Right lobe of liver (tissue), 6 donors: Measurements from ENCODE around the gene PGLYRP3. TPM values are rescaled to one million over a fixed set of nuclear protein-coding genes. Genes with fewer than 3 reads are reported as not detected.

Experiments
- ATAC-seq, 4 donors: fragments of 200-7000 bp; cut with Tn5 transposase; one replicate each; pipeline ENCODE4 v1.9.1; 2020; ENCODE audit warnings: mild to moderate bottlenecking in 4 of 4, moderate library complexity in 4 of 4
- DNase-seq, 3 donors: peaks; one replicate each; pipeline ENCODE4 v3.0.0-alpha.2; 2020
- H3K27ac ChIP-seq, 3 donors: fragments of 200-600 bp; one replicate each; pipeline ENCODE4 v1.8.0; 2022
- H3K27me3 ChIP-seq, 2 donors: fragments of 200-600 bp; one replicate each; pipeline ENCODE4 v1.8.0; 2022
- H3K36me3 ChIP-seq, 4 donors: fragments of 200-600 bp; sonication (generic) in 1 of 4; one replicate each; pipeline versions ENCODE4 v1.5.1 to v1.8.0; 2017 to 2022; ENCODE audit warnings: control low read depth in 1 of 4
- H3K4me1 ChIP-seq, 4 donors: fragments of 200-600 bp; sonication (generic) in 1 of 4; one replicate each; pipeline versions ENCODE4 v1.5.1 to v1.8.0; 2017 to 2022; ENCODE audit warnings: control low read depth in 1 of 4
- H3K4me3 ChIP-seq, 3 donors: fragments of 200-600 bp; one replicate each; pipeline ENCODE4 v1.8.0; 2022
- H3K9me3 ChIP-seq, 4 donors: fragments of 200-600 bp; sonication (generic) in 1 of 4; one replicate each; pipeline versions ENCODE4 v1.5.1 to v1.8.0; 2017 to 2022; ENCODE audit warnings: control low read depth in 1 of 4
- POLR2A ChIP-seq: fragments of 450-650 bp; IDR thresholded peaks from one replicate; pipeline ENCODE4 v1.6.1; 2017; ENCODE audit warnings: antibody characterized with exemption, mild to moderate bottlenecking
- WGBS: methylation state at CpG from one replicate; pipeline ENCODE4 v1.1.6; 2018; ENCODE audit warnings: low coverage, low lambda C conversion rate; ENCODE audit not compliant: insufficient coverage; ENCODE audit errors: missing lambda C conversion rate; 5-methylcytosine and 5-hydroxymethylcytosine counted together
- intact Hi-C, 2 donors: fragments of 100-400 bp; cut with DNase I; formaldehyde crosslinking; loops; one replicate each; pipeline versions ENCODE4 v1.11.2 to v1.14.1; 2022
- total RNA-seq, 6 experiments: library from RNA; depleted of rRNA in 2 of 6; stranded (reverse); fragments of >200 nt in 2 of 6; fragmentation: NEBNext Ultra II Directional in 3 of 6; extraction: Animal tissue kit (Norgen Biotek cat#: 25700) in 3 of 6; gene quantifications; one replicate each; pipeline versions ENCODE4 v1.1.0 to v1.2.4, GENCODE V29; 2016 to 2023
- TF ChIP-seq, protein P1 (sequence below), 4 donors: fragments of 200-600 bp in 3 of 4; fragments of 450-650 bp in 1 of 4; IDR thresholded peaks; one replicate each; pipeline versions ENCODE4 v1.5.1 to v1.8.0; 2016 to 2022; ENCODE audit warnings: antibody characterized with exemption in 4 of 4, mild to moderate bottlenecking in 2 of 4
- donor health status: DM: no; HTN: yes; CAD: no.
- donor health status: DM: no; HTN: no; CAD: no.
- donor health status: DM: no; HTN: no; CAD: no.
- donor health status: DM: no; HTN: yes; CAD: no.
- donor health status: DM: no; HTN: yes; CAD: no.

Gene PGLYRP3
- total RNA-seq, 6 experiments from 2014 or later, result not detected

DNA sequence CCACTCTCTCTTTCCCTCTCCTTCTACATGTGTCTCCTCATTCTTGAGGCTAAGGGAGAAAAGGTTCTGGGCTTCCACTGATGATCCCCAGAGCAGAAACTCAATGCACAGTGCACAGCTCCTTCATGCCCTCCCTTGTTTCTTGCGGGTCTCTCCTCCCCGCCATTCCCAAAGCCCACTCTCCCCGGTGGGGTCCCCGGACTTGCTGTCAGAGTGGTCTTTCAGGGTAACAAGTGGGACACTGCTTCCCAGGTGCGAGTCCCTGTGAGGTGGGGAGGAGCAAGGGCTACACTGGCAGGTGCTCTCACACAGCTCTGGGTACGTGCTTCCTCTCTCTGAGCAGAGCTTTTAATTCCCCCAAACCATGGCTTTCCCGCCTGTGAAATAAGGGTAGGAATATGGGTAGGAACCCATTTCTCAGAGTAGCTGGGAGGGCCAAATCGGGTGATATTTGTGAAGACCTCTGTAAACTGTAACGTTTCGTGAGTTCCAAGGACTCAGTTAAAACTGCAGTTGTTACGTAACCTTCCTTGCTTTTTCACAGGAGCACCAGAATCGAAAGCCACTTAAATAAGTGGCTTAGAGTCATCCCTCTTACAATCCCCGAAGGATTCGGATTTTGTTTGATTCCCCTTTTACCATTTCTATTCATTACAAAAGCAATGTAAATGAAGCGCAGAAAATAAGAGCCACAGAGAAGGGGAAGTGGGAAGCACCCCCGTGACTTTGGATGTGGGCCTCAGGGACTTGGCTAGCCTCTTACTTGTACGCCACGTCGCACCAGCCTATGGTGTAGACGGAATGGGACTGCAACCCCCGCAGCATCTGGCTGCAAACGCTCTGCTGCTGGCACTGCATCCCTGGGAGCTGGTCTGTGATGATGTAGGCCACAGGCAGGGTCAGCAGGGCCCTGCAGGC is 6.2 kb downstream of the PGLYRP3 start:
- DNase-seq, result no peak
- H3K36me3 ChIP-seq, result no peaks in the 10 kb centered on the region
- TF ChIP-seq POLR2A, result no peak
- TF ChIP-seq, protein P1, sequence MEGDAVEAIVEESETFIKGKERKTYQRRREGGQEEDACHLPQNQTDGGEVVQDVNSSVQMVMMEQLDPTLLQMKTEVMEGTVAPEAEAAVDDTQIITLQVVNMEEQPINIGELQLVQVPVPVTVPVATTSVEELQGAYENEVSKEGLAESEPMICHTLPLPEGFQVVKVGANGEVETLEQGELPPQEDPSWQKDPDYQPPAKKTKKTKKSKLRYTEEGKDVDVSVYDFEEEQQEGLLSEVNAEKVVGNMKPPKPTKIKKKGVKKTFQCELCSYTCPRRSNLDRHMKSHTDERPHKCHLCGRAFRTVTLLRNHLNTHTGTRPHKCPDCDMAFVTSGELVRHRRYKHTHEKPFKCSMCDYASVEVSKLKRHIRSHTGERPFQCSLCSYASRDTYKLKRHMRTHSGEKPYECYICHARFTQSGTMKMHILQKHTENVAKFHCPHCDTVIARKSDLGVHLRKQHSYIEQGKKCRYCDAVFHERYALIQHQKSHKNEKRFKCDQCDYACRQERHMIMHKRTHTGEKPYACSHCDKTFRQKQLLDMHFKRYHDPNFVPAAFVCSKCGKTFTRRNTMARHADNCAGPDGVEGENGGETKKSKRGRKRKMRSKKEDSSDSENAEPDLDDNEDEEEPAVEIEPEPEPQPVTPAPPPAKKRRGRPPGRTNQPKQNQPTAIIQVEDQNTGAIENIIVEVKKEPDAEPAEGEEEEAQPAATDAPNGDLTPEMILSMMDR (IDR thresholded peaks at IDR 0.05), result no peak
- no peak overlapping the region for H3K4me3 ChIP-seq
- H3K27ac ChIP-seq, result no peak overlapping the region
- H3K9me3 ChIP-seq, result no peaks in the 10 kb centered on the region
- intact Hi-C loops, result no loop called here
- ATAC-seq, result no peak
- H3K4me1 ChIP-seq, result no peaks in the 10 kb centered on the region
- H3K27me3 ChIP-seq, result no peaks in the 10 kb centered on the region
- WGBS, result 57% methylated on average over 18 of the region's 22 CpGs

- intact Hi-C loops, result no loop called here
- H3K36me3 ChIP-seq, result no peaks in the 10 kb centered on the region
- DNase-seq (no peak), ATAC-seq (no peak)
- no peaks in the 10 kb centered on the region for H3K4me1 ChIP-seq
- H3K27me3 ChIP-seq, result no peaks in the 10 kb centered on the region
- WGBS, result 72% methylated on average over 6 of the region's 6 CpGs
- H3K9me3 ChIP-seq, result no peaks in the 10 kb centered on the region
- TF ChIP-seq, protein P1 (IDR thresholded peaks at IDR 0.05), result no peak
- no peak for TF ChIP-seq POLR2A
- H3K27ac ChIP-seq, result no peak overlapping the region
- no peak overlapping the region for H3K4me3 ChIP-seq
Measured at GRCh38 chr1:153305682-153306081, 7.1 kb downstream of the PGLYRP3 start.

GRCh38 chr1:153302308-153302707 is 10.4 kb downstream of the PGLYRP3 start:
- WGBS, result 31% methylated on average over 2 of the region's 5 CpGs
- Histone ChIP-seq H3K36me3 (no peaks in the 10 kb centered on the region), H3K27ac (no peak overlapping the region), H3K4me3 (no peak overlapping the region), H3K4me1 (no peaks in the 10 kb centered on the region), H3K27me3 (no peaks in the 10 kb centered on the region), H3K9me3 (no peaks in the 10 kb centered on the region)
- no peak for DNase-seq
- intact Hi-C loops, result no loop called here
- ATAC-seq, result no peak
- no peak for TF ChIP-seq POLR2A
- TF ChIP-seq, protein P1 (IDR thresholded peaks at IDR 0.05), result no peak

- no peak for DNase-seq
- H3K4me1 ChIP-seq, result no peaks in the 10 kb centered on the region
- TF ChIP-seq, protein P1 (IDR thresholded peaks at IDR 0.05), result no peak
- TF ChIP-seq POLR2A, result no peak
- H3K36me3 ChIP-seq, result no peaks in the 10 kb centered on the region
- H3K4me3 ChIP-seq, result no peak overlapping the region
- no peaks in the 10 kb centered on the region for H3K9me3 ChIP-seq
- WGBS, result 36% methylated on average over 5 of the region's 9 CpGs
- no peak for ATAC-seq
- no peak overlapping the region for H3K27ac ChIP-seq
- intact Hi-C loops, result no loop called here
- H3K27me3 ChIP-seq, result no peaks in the 10 kb centered on the region
Measured at GRCh38 chr1:153293851-153294250, 18.9 kb downstream of the PGLYRP3 start.
